ENCODE data around the gene KLHL40. TPM values are rescaled to one million over a fixed set of nuclear protein-coding genes. Genes with fewer than 3 reads are reported as not detected.

The KLHL40 gene
- total RNA-seq, 4 donors from 2014 or later: not detected

GRCh38 chr3:42651248-42652091, 33.9 kb upstream of the KLHL40 start:
- H3K4me3 ChIP-seq (replicated peaks in 1 of 3): no peak overlapping the region
- H3K4me1 ChIP-seq: peaks cover 28 to 36% of the 10 kb centered on the region in 2 donors
- no peak for DNase-seq
- H3K27ac ChIP-seq: peak overlapping the region in 2 of 3 donors; percentile 86 to 97
- no peaks in the 10 kb centered on the region for H3K9me3 ChIP-seq
- intact Hi-C loops (cut with DNase I): no loop called here
- WGBS, 2 donors: 83 to 85% methylated on average over 8 to 9 of the region's 9 CpGs
- H3K36me3 ChIP-seq: peaks cover 4 to 18% of the 10 kb centered on the region in 2 donors
- no peaks in the 10 kb centered on the region for H3K27me3 ChIP-seq
- no peak for TF ChIP-seq POLR2A (IDR thresholded peaks at IDR 0.05)
- TF ChIP-seq, protein P1, sequence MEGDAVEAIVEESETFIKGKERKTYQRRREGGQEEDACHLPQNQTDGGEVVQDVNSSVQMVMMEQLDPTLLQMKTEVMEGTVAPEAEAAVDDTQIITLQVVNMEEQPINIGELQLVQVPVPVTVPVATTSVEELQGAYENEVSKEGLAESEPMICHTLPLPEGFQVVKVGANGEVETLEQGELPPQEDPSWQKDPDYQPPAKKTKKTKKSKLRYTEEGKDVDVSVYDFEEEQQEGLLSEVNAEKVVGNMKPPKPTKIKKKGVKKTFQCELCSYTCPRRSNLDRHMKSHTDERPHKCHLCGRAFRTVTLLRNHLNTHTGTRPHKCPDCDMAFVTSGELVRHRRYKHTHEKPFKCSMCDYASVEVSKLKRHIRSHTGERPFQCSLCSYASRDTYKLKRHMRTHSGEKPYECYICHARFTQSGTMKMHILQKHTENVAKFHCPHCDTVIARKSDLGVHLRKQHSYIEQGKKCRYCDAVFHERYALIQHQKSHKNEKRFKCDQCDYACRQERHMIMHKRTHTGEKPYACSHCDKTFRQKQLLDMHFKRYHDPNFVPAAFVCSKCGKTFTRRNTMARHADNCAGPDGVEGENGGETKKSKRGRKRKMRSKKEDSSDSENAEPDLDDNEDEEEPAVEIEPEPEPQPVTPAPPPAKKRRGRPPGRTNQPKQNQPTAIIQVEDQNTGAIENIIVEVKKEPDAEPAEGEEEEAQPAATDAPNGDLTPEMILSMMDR (IDR thresholded peaks at IDR 0.05): no peak

- intact Hi-C loops (cut with DNase I): no loop called here
- TF ChIP-seq POLR2A (IDR thresholded peaks at IDR 0.05): no peak
- TF ChIP-seq, protein P1 (IDR thresholded peaks at IDR 0.05): no peak
- Histone ChIP-seq H3K27ac (peak overlapping the region in 2 of 3 donors; percentile 86 to 97), H3K27me3 (no peaks in the 10 kb centered on the region), H3K9me3 (no peaks in the 10 kb centered on the region), H3K36me3 (peaks cover 0 to 12% of the 10 kb centered on the region in 2 donors), H3K4me1 (peaks cover 28 to 36% of the 10 kb centered on the region in 2 donors), H3K4me3 (replicated peaks in 1 of 3) (no peak overlapping the region)
- no peak for DNase-seq
- 22% methylated on average over 1 of the region's 1 CpG; no CpG with 5 or more reads in 1 of the 2 donors for WGBS, 2 donors
Observed at GRCh38 chr3:42652251-42652610, 33.1 kb upstream of the KLHL40 start.

- H3K27ac ChIP-seq: peak overlapping the region; percentile 86 to 97 (median 89)
- intact Hi-C loops (cut with DNase I): no loop called here
- 31 to 35% methylated on average over 5 to 6 of the region's 7 CpGs for WGBS, 2 donors
Observed at GRCh38 chr3:42652611-42653302, 32.6 kb upstream of the KLHL40 start.

GRCh38 chr3:42653303-42653559, 32.1 kb upstream of the KLHL40 start:
- intact Hi-C loops (cut with DNase I): no loop called here
- 39 to 67% methylated on average over 2 to 3 of the region's 3 CpGs for WGBS, 2 donors
- TF ChIP-seq, protein P1 (IDR thresholded peaks at IDR 0.05): no peak
- TF ChIP-seq POLR2A (IDR thresholded peaks at IDR 0.05): no peak
- Histone ChIP-seq H3K27me3 (no peaks in the 10 kb centered on the region), H3K27ac (peak overlapping the region; percentile 86 to 97 (median 89)), H3K4me3 (replicated peaks in 1 of 3) (peak overlapping the region in 2 of 3 donors; percentile 53 to 89), H3K4me1 (peaks cover 28 to 36% of the 10 kb centered on the region in 2 donors), H3K36me3 (peaks cover 0 to 4% of the 10 kb centered on the region in 2 donors), H3K9me3 (no peaks in the 10 kb centered on the region)
- DNase-seq: no peak

More at GRCh38 chr3:42652611-42653302, 32.6 kb upstream of the KLHL40 start:
- peak in 1 of 2 donors; percentile 30 for TF ChIP-seq POLR2A (IDR thresholded peaks at IDR 0.05)
- TF ChIP-seq, protein P1 (IDR thresholded peaks at IDR 0.05): no peak
- Histone ChIP-seq H3K4me1 (peaks cover 28 to 36% of the 10 kb centered on the region in 2 donors), H3K4me3 (replicated peaks in 1 of 3) (peak overlapping the region in 1 of 3 donors; percentile 89), H3K27me3 (no peaks in the 10 kb centered on the region), H3K9me3 (no peaks in the 10 kb centered on the region), H3K36me3 (peaks cover 0 to 9% of the 10 kb centered on the region in 2 donors)
- peak; percentile 66 to 69 for DNase-seq

All from thyroid gland (tissue), 4 donors.